HG03159 (cell line): ENCODE results near the gene PLEKHG7.

ENCODE experiments used
- ATAC-seq: cut with Tn5 transposase; IDR thresholded peaks from one replicate; pipeline ENCODE4 v1.9.1; 2021; ENCODE audit warnings: mild to moderate bottlenecking, moderate library complexity; ENCODE audit not compliant: unreplicated experiment

PLEKHG7 gene

GRCh38 chr12:92707926-92708325 lies 5.1 kb downstream of the PLEKHG7 start:
- ATAC-seq, result no peak

DNA sequence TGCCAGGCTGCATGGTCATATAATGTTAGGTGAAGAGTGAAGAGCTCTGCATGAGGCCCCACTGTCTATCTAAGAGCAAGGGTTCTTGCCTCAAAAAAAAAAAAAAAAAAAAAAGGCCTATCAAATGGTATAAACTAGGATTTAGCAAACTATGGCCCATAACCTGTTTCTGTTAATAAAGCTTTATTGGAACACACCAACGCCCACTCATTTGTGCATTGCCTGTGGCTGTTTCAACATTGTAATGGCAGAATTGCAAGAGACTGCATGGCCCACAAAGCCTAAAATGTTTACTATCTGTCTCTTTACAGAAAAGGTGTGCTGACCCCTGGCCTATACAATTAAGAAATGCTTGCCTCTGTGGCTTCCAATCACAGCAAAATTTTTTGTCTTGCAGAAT lies 12.8 kb downstream of the PLEKHG7 start:
- no peak for ATAC-seq

- ATAC-seq, result no peak
Observed at GRCh38 chr12:92717202-92717601, 14.4 kb downstream of the PLEKHG7 start.

DNA sequence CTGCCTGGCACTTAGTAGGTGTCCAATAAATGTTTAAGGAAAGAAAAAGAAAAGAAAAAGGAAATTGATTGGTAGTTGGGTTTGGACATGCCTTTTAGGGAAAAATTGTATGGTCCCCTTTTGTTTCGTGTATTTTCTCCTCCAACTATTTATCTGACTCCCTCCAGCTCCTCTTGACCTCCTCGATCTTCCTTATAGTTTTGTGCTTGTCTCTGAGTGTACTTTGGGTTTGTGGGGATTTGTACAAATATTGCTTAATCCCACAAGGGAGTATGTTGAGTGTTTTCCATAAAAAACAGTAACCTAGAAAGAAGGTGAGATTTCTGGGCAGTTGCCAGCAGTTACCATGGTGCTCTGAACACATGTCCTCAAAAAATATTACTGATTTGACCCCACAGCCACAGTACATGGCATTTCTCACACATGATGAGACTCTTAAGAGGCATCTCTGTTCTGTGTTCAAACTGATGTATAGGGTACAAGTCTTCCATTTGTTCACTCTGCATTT lies 15.7 kb downstream of the PLEKHG7 start:
- ATAC-seq, result no peak

DNA sequence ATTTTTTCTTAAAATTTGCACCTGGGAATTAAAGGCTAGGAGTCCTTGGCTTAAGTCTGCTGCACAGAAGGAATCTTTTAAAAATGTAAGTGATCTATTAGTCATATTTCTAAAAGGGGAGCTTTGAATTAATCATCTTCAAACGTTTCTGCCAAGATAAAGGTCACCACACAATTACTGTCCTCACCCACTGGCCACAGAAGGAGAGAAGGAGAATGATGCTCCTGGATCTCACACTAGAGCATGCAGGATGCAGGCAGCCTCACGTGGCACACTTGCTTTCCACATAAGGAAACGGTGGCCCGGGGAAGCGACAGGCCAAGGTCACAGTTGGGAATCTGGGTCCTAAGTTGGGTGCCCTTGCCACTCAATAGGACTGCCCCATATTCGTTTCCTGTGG lies 16.9 kb downstream of the PLEKHG7 start:
- no peak for ATAC-seq

DNA sequence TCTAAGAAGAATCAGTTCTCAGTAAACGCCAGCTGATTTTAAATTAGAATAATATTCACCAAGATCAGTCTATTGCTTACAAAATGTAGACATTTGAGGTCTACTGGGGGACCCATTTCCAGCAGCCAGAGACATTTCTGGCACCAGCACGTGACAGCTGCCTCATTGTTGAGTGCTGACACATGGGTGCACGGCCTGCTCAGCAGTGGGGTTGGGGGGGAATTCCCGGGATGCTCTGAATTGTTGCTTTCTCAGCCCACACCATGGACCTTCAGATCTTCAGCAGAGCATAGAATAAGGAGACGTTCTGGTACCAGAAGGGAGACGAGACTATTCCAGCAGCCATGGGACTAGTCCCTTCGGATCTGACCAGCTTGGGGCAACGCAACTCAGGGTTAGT lies 18.3 kb downstream of the PLEKHG7 start:
- ATAC-seq, result no peak

GRCh38 chr12:92721656-92722055 lies 18.9 kb downstream of the PLEKHG7 start:
- no peak for ATAC-seq

DNA sequence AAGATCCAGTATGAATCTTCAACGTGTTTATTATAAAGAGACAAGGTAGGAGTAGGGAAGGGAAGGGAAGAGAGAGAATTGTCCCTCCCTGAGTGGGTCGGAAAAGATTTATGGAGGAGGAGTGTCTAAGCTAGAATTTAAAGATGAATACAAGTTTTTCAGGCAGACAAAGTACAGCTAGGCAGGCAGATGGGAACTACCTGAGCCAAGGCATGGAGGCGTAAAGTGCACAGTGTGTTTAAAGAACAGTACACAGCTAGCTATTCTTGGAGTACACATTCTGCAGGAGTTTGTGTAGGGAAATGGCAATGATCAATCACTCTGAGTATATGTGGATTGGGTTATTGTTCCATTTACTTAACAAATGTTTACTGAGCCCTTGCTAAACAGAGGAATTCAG lies 20.1 kb downstream of the PLEKHG7 start:
- ATAC-seq, result no peak

DNA sequence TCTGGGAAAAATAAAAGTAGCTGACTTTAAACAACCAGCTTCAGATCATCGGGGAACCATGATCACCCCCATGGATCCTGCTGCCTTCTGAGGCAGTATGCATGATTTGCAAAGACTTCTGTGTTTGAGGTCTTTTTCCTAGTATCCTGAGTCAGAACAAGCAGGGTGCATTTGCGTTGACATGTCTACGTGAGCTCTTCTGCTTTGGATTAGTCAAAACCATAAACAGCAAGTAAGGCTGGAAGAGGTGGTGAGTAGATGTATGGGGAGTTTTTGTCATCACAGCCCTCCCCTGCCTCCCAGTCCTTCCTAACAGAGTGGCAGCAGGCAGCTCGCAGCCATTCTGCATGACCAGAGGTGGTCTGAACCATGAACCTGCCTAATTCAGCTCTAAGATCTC lies 24.1 kb downstream of the PLEKHG7 start:
- ATAC-seq, result no peak

- ATAC-seq, result no peak
Observed at GRCh38 chr12:92729773-92730305, 27.1 kb downstream of the PLEKHG7 start.

DNA sequence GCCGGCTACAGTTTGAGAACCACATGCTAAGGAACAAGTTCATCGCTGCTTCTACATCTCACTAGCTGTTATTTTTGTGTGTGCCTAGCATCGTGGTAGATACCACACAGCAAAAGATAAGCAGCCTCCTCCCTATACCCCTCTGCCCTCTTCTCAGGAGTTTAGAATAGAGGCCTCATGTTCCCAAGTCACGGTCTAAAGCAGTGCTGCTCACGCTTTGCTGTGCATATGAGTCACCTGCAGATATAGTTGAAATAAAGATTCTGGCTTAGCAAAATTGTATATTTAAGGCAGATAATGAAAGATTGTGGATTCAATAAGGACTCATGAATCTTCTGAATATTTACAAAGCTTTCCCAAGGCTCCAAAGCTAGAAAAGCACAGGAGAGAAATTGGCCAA lies 28.0 kb downstream of the PLEKHG7 start:
- no peak for ATAC-seq

DNA sequence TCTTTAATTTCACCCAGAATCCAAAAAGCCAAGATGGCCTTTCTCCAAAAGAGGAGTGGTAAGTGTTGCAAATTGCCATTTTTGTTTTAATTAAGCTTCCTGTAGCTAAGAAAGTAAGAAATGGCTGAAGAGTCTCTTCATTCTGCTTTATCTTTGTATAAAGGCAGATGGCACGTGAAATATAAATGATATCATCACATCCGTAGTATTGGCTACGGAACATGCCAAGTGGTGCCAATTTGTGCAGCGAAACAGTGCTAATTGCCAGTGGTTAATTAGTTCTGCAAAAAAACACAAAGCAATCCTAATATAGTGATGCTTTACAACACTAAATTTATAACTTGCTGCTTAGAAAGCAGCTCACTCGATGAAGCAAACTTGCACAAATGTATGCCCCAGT lies 29.4 kb downstream of the PLEKHG7 start:
- ATAC-seq, result no peak

DNA sequence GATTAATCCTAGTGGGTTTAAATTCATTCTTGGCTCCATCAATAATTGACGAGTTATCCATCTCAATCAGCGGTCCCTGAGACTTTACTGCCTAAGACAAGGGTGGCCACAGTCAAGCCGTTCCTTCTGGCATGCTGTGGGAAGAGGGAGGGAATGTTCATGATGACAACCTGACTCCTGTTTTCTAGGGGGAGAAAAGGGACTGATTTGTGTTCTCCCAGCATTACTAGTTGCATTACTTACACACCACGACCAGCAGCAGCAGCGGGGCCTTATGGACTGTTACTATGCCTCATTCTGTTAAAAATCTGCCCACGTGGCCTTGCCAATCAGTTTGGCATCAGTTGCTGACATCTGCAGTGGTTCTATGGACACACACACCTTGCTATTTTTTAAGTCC lies 29.9 kb downstream of the PLEKHG7 start:
- ATAC-seq, result no peak

DNA sequence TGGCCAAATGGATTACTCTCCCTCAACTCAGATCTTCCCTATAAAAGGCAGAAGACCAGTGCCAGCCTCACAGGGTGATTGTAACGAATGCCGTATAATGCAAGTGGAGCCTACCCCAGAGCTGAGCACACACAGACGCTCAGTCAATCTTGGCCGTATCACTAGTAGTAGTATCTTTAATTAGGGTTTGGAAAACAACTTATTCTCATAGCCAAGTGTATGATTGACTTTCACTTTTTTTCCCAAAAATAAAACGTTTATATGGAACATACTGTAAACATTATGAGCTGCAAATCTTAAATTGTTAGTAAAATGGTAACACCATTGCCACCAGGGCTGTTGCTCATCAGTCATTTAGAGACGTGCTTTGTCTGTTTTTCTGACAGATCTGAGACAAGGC lies 30.4 kb downstream of the PLEKHG7 start:
- ATAC-seq, result no peak

DNA sequence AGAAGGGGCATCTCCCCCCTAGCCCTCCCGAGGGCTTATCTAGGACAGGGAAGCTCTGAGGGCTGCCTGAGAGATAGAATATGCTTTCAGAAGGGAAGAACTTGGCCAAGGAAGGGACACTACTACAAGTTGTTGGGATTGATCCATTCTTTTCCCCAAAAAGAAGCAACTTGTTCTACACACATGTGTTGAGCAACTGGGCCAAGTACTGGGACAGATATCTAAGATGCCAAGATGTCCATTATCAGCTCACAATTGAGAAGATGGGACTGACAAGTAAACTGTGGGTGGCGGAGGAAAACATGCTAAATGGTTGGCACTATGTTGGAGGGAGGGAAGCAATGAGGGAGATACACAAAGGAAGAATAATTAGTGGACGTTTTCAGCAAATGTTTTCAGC lies 30.9 kb downstream of the PLEKHG7 start:
- ATAC-seq, result no peak

DNA sequence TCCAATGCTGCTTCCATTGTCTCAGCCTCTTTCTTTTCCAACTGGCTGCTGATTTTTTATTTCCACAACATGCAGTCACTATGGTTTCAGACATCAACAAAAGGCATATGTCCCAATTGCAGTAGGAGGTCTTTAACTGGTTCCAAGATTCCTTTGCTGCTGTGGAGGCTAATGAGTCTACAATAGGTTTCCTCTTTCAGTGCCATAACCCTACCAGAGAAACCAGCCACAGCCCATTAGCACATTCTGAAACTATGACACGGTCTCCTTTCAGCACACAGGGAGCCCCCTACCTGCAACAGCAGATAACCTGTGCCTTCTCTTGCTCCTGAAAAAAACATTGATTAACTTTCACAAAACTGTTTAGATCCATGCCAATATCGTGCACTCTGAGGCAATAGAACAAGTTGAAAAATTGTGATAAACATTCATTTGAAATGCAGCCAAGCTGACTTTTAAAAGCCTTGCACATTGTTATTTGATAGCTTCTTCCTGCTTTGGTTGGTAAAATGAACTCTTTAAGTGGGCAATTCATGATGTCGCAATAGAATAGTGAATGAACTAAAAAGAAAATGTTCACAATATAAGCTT lies 32.4 kb downstream of the PLEKHG7 start:
- no peak for ATAC-seq

- no peak for ATAC-seq
Observed at GRCh38 chr12:92736605-92737004, 33.8 kb downstream of the PLEKHG7 start.

GRCh38 chr12:92737855-92738850 lies 35.4 kb downstream of the PLEKHG7 start:
- ATAC-seq, result no peak

DNA sequence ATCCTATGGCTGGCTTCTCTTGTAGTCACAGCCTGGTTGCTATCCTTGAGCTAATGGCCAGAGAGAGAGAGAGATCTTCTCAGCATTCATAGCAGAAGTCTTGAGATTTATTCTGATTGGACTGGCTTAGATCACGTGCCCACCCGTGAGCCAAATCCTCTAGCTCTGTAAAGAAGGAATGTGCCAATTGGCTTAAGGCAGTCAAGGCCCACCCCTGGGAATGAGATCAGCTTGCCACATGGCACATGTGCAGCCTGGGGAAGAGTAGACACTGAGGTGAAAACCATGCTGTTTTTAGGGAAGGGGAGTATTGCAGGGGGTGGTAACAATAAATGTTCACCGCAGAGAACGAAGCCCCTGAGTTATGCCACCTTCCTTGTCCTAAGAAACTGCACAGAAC lies 36.3 kb downstream of the PLEKHG7 start:
- ATAC-seq, result no peak

DNA sequence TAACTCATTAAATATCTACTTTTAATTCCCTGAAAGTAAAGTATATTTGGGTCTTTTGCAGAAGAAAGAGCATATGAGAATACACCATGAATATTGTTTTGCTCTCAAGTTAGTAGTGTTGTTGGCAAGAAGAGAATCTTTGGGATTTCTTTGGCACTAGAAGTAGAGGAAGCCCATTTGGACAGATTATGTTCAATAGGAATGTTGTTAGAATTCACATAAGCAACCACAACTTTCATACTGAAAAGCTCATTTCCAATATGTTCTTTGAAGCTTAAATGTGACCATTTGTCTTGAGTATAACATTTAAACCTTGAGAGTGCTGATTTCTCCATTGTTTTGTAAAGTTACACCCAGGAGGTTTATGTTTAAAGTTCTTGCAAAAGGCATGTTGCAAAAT lies 37.6 kb downstream of the PLEKHG7 start:
- ATAC-seq, result no peak

DNA sequence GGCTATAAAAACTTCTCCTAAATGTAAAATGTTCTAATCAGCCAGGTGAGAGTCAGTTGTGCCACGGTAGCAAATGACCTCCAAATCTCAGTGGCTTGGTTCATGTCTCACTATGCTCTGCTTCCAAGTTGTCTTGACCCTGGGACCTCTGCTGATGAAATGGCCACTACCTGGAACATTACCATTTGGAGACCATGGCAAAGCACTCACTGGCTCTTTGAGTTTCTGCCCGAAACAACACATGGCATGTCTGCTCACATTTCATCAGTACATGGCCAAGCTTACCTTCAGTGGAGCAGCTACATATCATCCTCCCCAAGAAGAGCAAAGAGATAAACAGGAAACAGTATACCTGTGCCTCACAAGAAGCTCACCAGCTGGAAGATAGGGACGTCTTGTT lies 40.2 kb downstream of the PLEKHG7 start:
- ATAC-seq, result no peak
